Measurements from ENCODE around the gene PDE6H.

PDE6H gene

DNA sequence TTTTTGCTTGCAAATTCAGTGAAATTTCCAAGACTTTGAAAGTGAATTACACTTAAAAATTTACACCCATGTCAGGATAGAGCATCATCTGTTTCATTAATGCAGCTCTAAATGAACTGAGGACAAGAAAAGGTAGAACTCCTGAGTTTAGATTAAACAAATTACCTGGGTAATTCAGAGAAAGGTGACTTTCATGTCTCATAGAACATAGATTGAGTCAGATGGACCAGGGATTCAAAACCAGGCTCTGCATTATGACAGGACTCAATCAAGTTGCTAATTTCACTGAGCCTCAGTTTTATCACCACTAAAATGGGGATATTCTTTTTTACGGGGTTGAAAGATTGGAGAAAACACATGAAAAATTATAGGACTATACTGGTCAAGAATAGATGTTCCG lies 15.9 kb upstream of the PDE6H start:
- Mint-ChIP-seq H3K27ac (peak overlapping the region; percentile 98 to 99), H3K36me3 (ENCODE audit: insufficient read depth) (peaks cover 79% of the 10 kb centered on the region), H3K9me3 (no peaks in the 10 kb centered on the region), H3K27me3 (no peaks in the 10 kb centered on the region), H3K4me1 (ENCODE audit: low read depth in 2 of 2) (peaks cover 64 to 85% of the 10 kb centered on the region in 2 donors), H3K4me3 (peak overlapping the region; percentile 98 to 99)
- DNase-seq (no peak), ATAC-seq (replicated peaks) (no peak)

- Mint-ChIP-seq H3K4me1 (ENCODE audit: low read depth in 2 of 2) (peaks cover 59 to 84% of the 10 kb centered on the region in 2 donors), H3K36me3 (ENCODE audit: insufficient read depth) (peaks cover 75% of the 10 kb centered on the region), H3K9me3 (no peaks in the 10 kb centered on the region), H3K4me3 (peak overlapping the region; percentile 98 to 99), H3K27ac (peak overlapping the region; percentile 98 to 99), H3K27me3 (no peaks in the 10 kb centered on the region)
- DNase-seq: no peak
- ATAC-seq (replicated peaks): no peak
Measured at GRCh38 chr12:14957551-14958168, 15.2 kb upstream of the PDE6H start.

DNA sequence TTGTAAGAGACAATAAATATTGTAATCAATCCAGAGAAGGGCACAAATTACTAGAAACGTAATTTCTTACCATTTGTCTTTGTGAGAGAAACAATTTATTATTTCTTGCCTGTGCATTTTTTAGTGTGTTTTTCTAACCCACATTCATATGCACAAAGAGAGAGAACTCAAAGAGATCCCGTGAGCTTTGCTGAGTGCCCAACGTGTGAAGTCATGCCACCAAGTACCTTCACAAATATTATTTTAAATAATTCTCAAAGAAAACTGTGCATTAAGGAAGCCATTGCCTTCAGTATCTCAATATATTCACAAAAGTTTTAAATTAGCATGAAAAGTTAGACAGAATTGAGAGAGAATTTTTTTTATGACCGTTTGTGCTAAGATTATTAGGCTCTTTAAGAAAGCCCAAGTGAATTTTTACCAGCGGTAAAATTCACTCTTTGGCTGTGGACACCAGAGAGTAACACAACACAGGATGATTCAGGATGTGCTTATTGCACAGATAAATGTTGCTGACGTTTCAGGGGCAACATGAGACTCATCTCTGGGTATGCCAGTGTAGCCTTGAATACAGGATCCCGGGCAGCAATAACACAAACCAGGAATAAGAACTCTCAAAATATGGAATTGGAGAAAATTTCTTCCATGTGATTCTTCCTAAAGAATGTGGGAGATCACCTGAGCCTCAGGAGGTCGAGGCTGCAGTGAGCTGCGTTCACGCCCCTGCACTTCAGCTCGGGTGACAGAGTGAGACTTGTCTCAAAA lies 14.3 kb upstream of the PDE6H start:
- Mint-ChIP-seq H3K4me1 (ENCODE audit: low read depth in 2 of 2) (peaks cover 59 to 82% of the 10 kb centered on the region in 2 donors), H3K4me3 (peak overlapping the region; percentile 98 to 99), H3K27me3 (no peaks in the 10 kb centered on the region), H3K27ac (peak overlapping the region; percentile 98 to 99), H3K9me3 (no peaks in the 10 kb centered on the region), H3K36me3 (ENCODE audit: insufficient read depth) (peaks cover 70% of the 10 kb centered on the region)
- no peak for DNase-seq
- no peak for ATAC-seq (replicated peaks)

GRCh38 chr12:14959126-14959440 lies 13.8 kb upstream of the PDE6H start:
- Mint-ChIP-seq H3K4me1 (ENCODE audit: low read depth in 2 of 2) (peaks cover 59 to 82% of the 10 kb centered on the region in 2 donors), H3K9me3 (peaks cover 0 to 1% of the 10 kb centered on the region in 2 donors), H3K27ac (peak overlapping the region; percentile 98 to 99), H3K36me3 (ENCODE audit: insufficient read depth) (peaks cover 64% of the 10 kb centered on the region), H3K27me3 (no peaks in the 10 kb centered on the region), H3K4me3 (peak overlapping the region; percentile 98 to 99)
- DNase-seq (no peak), ATAC-seq (replicated peaks) (no peak)

- peaks cover 55 to 82% of the 10 kb centered on the region in 2 donors for H3K4me1 Mint-ChIP-seq (ENCODE audit: low read depth in 2 of 2)
- peaks cover 0 to 1% of the 10 kb centered on the region in 2 donors for H3K9me3 Mint-ChIP-seq
- peak overlapping the region; percentile 98 to 99 for H3K27ac Mint-ChIP-seq
- peak overlapping the region; percentile 98 to 99 for H3K4me3 Mint-ChIP-seq
- ATAC-seq (replicated peaks): no peak
- DNase-seq: no peak
- H3K27me3 Mint-ChIP-seq: no peaks in the 10 kb centered on the region
- peaks cover 61% of the 10 kb centered on the region for H3K36me3 Mint-ChIP-seq (ENCODE audit: insufficient read depth)
Measured at GRCh38 chr12:14959463-14959862, 13.4 kb upstream of the PDE6H start.

GRCh38 chr12:14959916-14960496 lies 12.8 kb upstream of the PDE6H start:
- Mint-ChIP-seq H3K36me3 (ENCODE audit: insufficient read depth) (peaks cover 60% of the 10 kb centered on the region), H3K4me1 (ENCODE audit: low read depth in 2 of 2) (peaks cover 54 to 85% of the 10 kb centered on the region in 2 donors), H3K27me3 (no peaks in the 10 kb centered on the region), H3K9me3 (peaks cover 0 to 1% of the 10 kb centered on the region in 2 donors), H3K27ac (peak overlapping the region; percentile 98 to 99), H3K4me3 (peak overlapping the region; percentile 98 to 99)
- ATAC-seq (replicated peaks) (no peak), DNase-seq (no peak)

DNA sequence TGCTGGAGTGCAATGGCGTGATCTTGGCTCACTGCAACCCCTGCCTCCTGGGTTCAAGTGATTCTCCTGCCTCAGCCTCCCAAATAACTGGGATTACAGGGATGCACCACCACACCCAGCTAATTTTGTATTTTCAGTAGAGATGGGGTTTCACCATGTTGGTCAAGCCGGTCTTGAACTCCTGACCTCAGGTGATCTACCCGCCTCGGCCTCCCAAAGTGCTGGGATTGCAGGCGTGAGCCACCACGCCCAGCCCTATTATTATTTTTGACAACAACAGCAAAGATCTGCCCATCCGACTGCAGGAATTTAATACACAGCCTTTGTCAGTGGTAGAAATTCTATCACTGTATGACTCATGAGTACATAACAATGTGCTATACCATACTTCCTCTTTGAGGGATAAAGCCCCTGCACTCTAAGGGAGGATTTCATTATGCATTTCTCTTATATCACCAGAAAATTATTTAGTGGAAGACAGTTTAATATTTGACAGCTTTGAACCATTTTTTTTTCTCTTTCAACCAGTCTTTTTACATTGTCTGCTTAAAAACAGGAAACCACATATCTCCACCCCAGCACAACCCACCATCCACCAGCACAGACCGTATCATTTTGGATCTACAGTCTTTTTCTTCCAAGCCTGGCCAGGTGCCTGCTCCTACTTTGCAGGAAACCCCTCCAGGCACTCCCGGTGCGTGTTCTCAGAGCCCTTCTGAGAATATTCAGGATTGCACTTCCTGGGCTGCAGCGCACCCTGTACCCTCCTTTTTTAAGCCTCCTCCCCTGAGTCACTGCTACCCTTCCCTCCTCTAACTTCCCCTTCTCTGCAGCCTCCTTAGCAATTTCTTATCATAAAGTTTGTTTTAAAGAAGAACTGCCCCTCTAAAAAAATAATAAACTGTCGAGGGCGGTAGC lies 12.0 kb upstream of the PDE6H start:
- Mint-ChIP-seq H3K36me3 (ENCODE audit: insufficient read depth) (peaks cover 60% of the 10 kb centered on the region), H3K4me3 (peak overlapping the region; percentile 98 to 99), H3K4me1 (ENCODE audit: low read depth in 2 of 2) (peaks cover 55 to 87% of the 10 kb centered on the region in 2 donors), H3K27ac (peak overlapping the region; percentile 98 to 99), H3K9me3 (peaks cover 0 to 1% of the 10 kb centered on the region in 2 donors), H3K27me3 (no peaks in the 10 kb centered on the region)
- DNase-seq: peak in 2 of 3 experiments; percentile 37 to 45
- ATAC-seq (replicated peaks): peak; percentile 43

GRCh38 chr12:14961466-14962152 lies 11.2 kb upstream of the PDE6H start, which contains the start of gene ARHGDIB:
Gene ARHGDIB (minus strand): TSS chr12:14961601. CDS start chr12:14950712, 10,889 bp downstream.
- no peaks in the 10 kb centered on the region for H3K27me3 Mint-ChIP-seq
- peaks cover 50 to 79% of the 10 kb centered on the region in 2 donors for H3K4me1 Mint-ChIP-seq (ENCODE audit: low read depth in 2 of 2)
- H3K4me3 Mint-ChIP-seq: peak within 1 kb of the TSS; percentile 98 to 99
- DNase-seq (peak; percentile 77 to 83 (median 81)), ATAC-seq (replicated peaks) (peak; percentile 75)
- peaks cover 54% of the 10 kb centered on the region for H3K36me3 Mint-ChIP-seq (ENCODE audit: insufficient read depth)
- H3K27ac Mint-ChIP-seq: peak within 1 kb of the TSS; percentile 98 to 99
- H3K9me3 Mint-ChIP-seq: peaks cover 0 to 1% of the 10 kb centered on the region in 2 donors

DNA sequence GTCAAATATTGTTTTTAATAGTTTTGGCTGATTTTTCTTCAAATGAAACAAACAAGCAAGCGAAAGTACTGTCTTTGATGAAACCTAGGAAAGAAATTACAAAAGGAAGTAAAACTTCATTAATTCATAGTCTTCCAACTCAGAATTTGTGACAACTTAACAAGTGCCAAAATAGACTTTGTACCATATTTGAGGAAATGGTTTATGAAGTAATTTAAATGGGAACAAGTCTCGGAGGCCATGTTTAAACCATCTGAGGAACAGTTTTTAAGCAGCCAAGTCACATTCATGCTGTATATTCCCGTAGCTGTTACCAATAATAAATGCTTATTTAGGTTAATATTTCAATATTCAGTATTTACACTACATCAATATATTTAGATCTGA lies 10.7 kb upstream of the PDE6H start:
- Mint-ChIP-seq H3K4me3 (peak overlapping the region; percentile 98 to 99), H3K27me3 (no peaks in the 10 kb centered on the region), H3K36me3 (ENCODE audit: insufficient read depth) (peaks cover 49% of the 10 kb centered on the region), H3K9me3 (peaks cover 0 to 1% of the 10 kb centered on the region in 2 donors), H3K27ac (peak overlapping the region; percentile 98 to 99), H3K4me1 (ENCODE audit: low read depth in 2 of 2) (peaks cover 45 to 74% of the 10 kb centered on the region in 2 donors)
- no peak for DNase-seq
- ATAC-seq (replicated peaks): no peak

GRCh38 chr12:14962797-14963196 lies 10.0 kb upstream of the PDE6H start:
- H3K4me3 Mint-ChIP-seq: peak overlapping the region; percentile 98 to 99
- DNase-seq (no peak), ATAC-seq (replicated peaks) (no peak)
- H3K9me3 Mint-ChIP-seq: peaks cover 0 to 1% of the 10 kb centered on the region in 2 donors
- H3K27me3 Mint-ChIP-seq: no peaks in the 10 kb centered on the region
- peaks cover 43% of the 10 kb centered on the region for H3K36me3 Mint-ChIP-seq (ENCODE audit: insufficient read depth)
- peak overlapping the region; percentile 98 to 99 for H3K27ac Mint-ChIP-seq
- peaks cover 42 to 67% of the 10 kb centered on the region in 2 donors for H3K4me1 Mint-ChIP-seq (ENCODE audit: low read depth in 2 of 2)

DNA sequence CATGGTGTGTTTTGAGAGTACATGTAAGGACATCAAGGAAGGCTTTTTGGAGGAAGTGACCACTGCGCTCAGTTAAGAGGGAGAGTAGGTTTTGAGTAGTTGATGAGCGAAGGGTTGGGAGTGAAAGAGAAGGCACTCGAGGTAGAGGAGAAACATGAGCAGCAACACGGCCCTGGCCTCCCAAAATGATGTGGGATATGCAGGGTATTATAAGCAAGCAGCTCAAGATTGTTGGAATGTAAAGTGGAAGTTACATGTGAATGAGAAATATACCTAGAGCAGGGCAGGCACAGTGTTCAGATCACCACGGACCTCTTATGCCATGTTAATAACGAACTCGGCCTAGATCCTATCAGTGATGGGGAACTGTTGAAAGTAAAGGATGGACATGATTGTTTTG lies 9.3 kb upstream of the PDE6H start:
- Mint-ChIP-seq H3K9me3 (peaks cover 0 to 1% of the 10 kb centered on the region in 2 donors), H3K27me3 (no peaks in the 10 kb centered on the region), H3K36me3 (ENCODE audit: insufficient read depth) (peaks cover 36% of the 10 kb centered on the region), H3K4me3 (no peak overlapping the region), H3K4me1 (ENCODE audit: low read depth in 2 of 2) (peaks cover 36 to 61% of the 10 kb centered on the region in 2 donors), H3K27ac (peak overlapping the region; percentile 98 to 99)
- DNase-seq (no peak), ATAC-seq (replicated peaks) (no peak)

DNA sequence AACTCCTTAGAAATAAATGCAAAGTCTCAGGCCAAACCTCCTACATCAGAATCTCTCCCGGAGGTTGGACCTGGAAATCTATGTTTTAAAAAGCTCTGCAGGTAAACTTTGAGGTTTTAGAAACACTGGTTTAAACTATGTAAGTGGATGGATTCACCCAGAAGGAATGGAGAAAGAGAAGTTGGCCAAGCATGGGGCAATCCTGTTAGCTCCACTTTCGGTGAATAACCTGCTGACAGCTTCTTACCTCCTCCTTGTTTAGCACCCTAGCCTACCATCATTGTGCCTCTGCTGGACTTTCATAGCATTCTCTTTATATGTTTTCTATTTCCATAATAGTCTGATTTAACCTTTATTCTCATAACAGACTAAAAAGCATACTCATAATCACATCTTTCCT lies 8.4 kb upstream of the PDE6H start:
- ATAC-seq (replicated peaks): no peak
- H3K36me3 Mint-ChIP-seq (ENCODE audit: insufficient read depth): peaks cover 27% of the 10 kb centered on the region

More for the DNA sequence above, 8.4 kb upstream of the PDE6H start:
- H3K4me1 Mint-ChIP-seq (ENCODE audit: low read depth in 2 of 2): peaks cover 31 to 52% of the 10 kb centered on the region in 2 donors
- H3K27me3 Mint-ChIP-seq: no peaks in the 10 kb centered on the region
- peaks cover 0 to 1% of the 10 kb centered on the region in 2 donors for H3K9me3 Mint-ChIP-seq
- peak overlapping the region; percentile 98 to 99 for H3K27ac Mint-ChIP-seq
- no peak for DNase-seq
- H3K4me3 Mint-ChIP-seq: no peak overlapping the region
